IMR-90 (cell line): Measurements from ENCODE around the gene SRRM4. TPM values are rescaled to one million over a fixed set of nuclear protein-coding genes. Genes with fewer than 3 reads are reported as not detected.

Source experiments
- ATAC-seq: fragments of 200-7000 bp; cut with Tn5 transposase; 2 replicates; pipeline ENCODE4 v1.9.1; 2020; ENCODE audit warnings: low read depth, mild to moderate bottlenecking, moderate library complexity
- BruUV-seq: library from RNA; stranded (reverse); fragments of 400-500 nt; replicated peaks from 2 replicates; lab custom pipeline; 2021; lab: Mats Ljungman, UMichigan
- CTCF ChIA-PET: fragments of 300-600 bp; formaldehyde crosslinking; extraction: SDS; loops from one replicate; lab custom pipeline; 2021; ENCODE audit warnings: antibody characterized with exemption; lab: Yijun Ruan, JAX
- POLR2A ChIA-PET: fragments of 300-600 bp; sonication (Branson Sonifier 250); formaldehyde crosslinking; loops from one replicate; lab custom pipeline; 2022; ENCODE audit warnings: antibody characterized with exemption; ENCODE audit not compliant: unreplicated experiment; lab: Charles Lee
- DNase-seq: peaks from one replicate; pipeline ENCODE4 v3.0.0; 2013
- H2AFZ ChIP-seq: replicated peaks from 2 replicates; pipeline ENCODE3; 2013; ENCODE audit warnings: low read length, mild to moderate bottlenecking; ENCODE audit not compliant: poor library complexity
- H2AK5ac ChIP-seq: 2 replicates; pipeline ENCODE4 v1.6.1; 2013; ENCODE audit warnings: low read depth, low read length, inconsistent platforms
- H2AK9ac ChIP-seq: replicated peaks from 2 replicates; pipeline ENCODE3; 2013; ENCODE audit warnings: mild to moderate bottlenecking, low read depth, low read length, moderate library complexity; ENCODE audit not compliant: poor library complexity
- H2BK120ac ChIP-seq: 2 replicates; pipeline ENCODE4 v1.6.1; 2013; ENCODE audit warnings: low read depth, low read length, inconsistent platforms
- H2BK15ac ChIP-seq: 3 replicates; pipeline ENCODE4 v1.6.1; 2013; ENCODE audit warnings: low read depth, low read length, inconsistent platforms
- H2BK20ac ChIP-seq: 2 replicates; pipeline ENCODE4 v1.6.1; 2013; ENCODE audit warnings: low read depth, mild to moderate bottlenecking, inconsistent platforms, low read length, moderate library complexity
- H2BK5ac ChIP-seq: 2 replicates; pipeline ENCODE4 v1.6.1; 2013; ENCODE audit warnings: mild to moderate bottlenecking, low read depth, low read length, inconsistent platforms; ENCODE audit not compliant: poor library complexity, severe bottlenecking
- H3K14ac ChIP-seq: replicated peaks from 2 replicates; pipeline ENCODE4 v1.6.1; 2013; ENCODE audit warnings: low read depth, low read length, inconsistent platforms
- H3K18ac ChIP-seq: 2 replicates; pipeline ENCODE4 v1.6.1; 2013; ENCODE audit warnings: low read depth, low read length, control low read depth
- H3K23ac ChIP-seq: 2 replicates; pipeline ENCODE4 v1.6.1; 2013; ENCODE audit warnings: low read depth, low read length, inconsistent platforms
- H3K27ac ChIP-seq: 2 replicates; pipeline ENCODE4 v1.5.1; 2013; ENCODE audit warnings: mild to moderate bottlenecking, control low read depth, low read length; ENCODE audit not compliant: insufficient read depth
- H3K27me3 ChIP-seq: 2 replicates; pipeline ENCODE4 v1.6.1; 2013; ENCODE audit warnings: low read length; ENCODE audit not compliant: control insufficient read depth, insufficient read depth
- H3K36me3 ChIP-seq: 2 replicates; pipeline ENCODE4 v1.6.1; 2013; ENCODE audit warnings: low read length, mixed read lengths; ENCODE audit not compliant: control insufficient read depth, insufficient read depth
- H3K4ac ChIP-seq: 2 replicates; pipeline ENCODE4 v1.6.1; 2013; ENCODE audit warnings: low read depth, low read length, inconsistent platforms
- H3K4me1 ChIP-seq: 2 replicates; pipeline ENCODE4 v1.6.1; 2013; ENCODE audit warnings: low read length, mixed read lengths; ENCODE audit not compliant: control insufficient read depth, insufficient read depth
- H3K4me2 ChIP-seq: 2 replicates; pipeline ENCODE4 v1.6.1; 2013; ENCODE audit warnings: low read depth, mild to moderate bottlenecking, control low read depth, low read length, moderate library complexity
- H3K4me3 ChIP-seq: 2 replicates; pipeline ENCODE4 v1.5.1; 2013; ENCODE audit warnings: low read depth, mild to moderate bottlenecking, control low read depth, low read length, moderate library complexity; ENCODE audit not compliant: insufficient read depth
- H3K56ac ChIP-seq: 2 replicates; pipeline ENCODE4 v1.6.1; 2013; ENCODE audit warnings: low read length, inconsistent platforms; ENCODE audit not compliant: insufficient read depth; ENCODE audit errors: extremely low read depth
- H3K79me1 ChIP-seq, 2 experiments: 2 replicates each; pipeline ENCODE4 v1.6.1; 2013; ENCODE audit warnings: low read length in 2 of 2, inconsistent platforms in 1 of 2, low read depth in 1 of 2
- H3K9ac ChIP-seq: 2 replicates; pipeline ENCODE4 v1.6.1; 2013; ENCODE audit warnings: low read depth, low read length, control low read depth
- H3K9me1 ChIP-seq: 2 replicates; pipeline ENCODE4 v1.6.1; 2013; ENCODE audit warnings: low read length, inconsistent platforms; ENCODE audit not compliant: insufficient read depth
- H3K9me3 ChIP-seq: 2 replicates; pipeline ENCODE4 v1.6.1; 2013; ENCODE audit warnings: low read length; ENCODE audit not compliant: control insufficient read depth, insufficient read depth
- H4K20me1 ChIP-seq: 2 replicates; pipeline ENCODE4 v1.6.1; 2013; ENCODE audit warnings: low read length, inconsistent platforms; ENCODE audit not compliant: insufficient read depth
- H4K5ac ChIP-seq: 2 replicates; pipeline ENCODE4 v1.6.1; 2013; ENCODE audit warnings: mild to moderate bottlenecking, low read depth, low read length, control low read depth
- H4K8ac ChIP-seq, 2 experiments: 2 replicates each; pipeline ENCODE4 v1.6.1; 2013; ENCODE audit warnings: low read depth in 2 of 2, low read length in 2 of 2, control low read depth in 1 of 2, inconsistent platforms in 1 of 2
- H4K91ac ChIP-seq: 2 replicates; pipeline ENCODE4 v1.6.1; 2013; ENCODE audit warnings: low read depth, low read length, inconsistent platforms; ENCODE audit not compliant: insufficient read depth
- BHLHE40 ChIP-seq: fragments of 150-350 bp; IDR thresholded peaks from 2 replicates; pipeline ENCODE4 v1.6.1; 2016; ENCODE audit warnings: mild to moderate bottlenecking, low read depth, low read length
- CEBPB ChIP-seq: IDR thresholded peaks from 2 replicates; pipeline ENCODE4 v1.6.1; 2012; ENCODE audit warnings: low read depth, low read length, improper control_type of control experiment
- CHD1 ChIP-seq: IDR thresholded peaks from 2 replicates; pipeline ENCODE4 v1.6.1; 2012; ENCODE audit warnings: low read depth, low read length, improper control_type of control experiment
- FOS ChIP-seq: fragments of 150-350 bp; IDR thresholded peaks from 2 replicates; pipeline ENCODE4 v1.6.1; 2016; ENCODE audit warnings: low read depth, low read length
- MAFK ChIP-seq: IDR thresholded peaks from 2 replicates; pipeline ENCODE4 v1.6.1; 2012; ENCODE audit warnings: low read depth, low read length, improper control_type of control experiment
- MAZ ChIP-seq: IDR thresholded peaks from 2 replicates; pipeline ENCODE4 v1.6.1; 2012; ENCODE audit warnings: low read depth, mild to moderate bottlenecking, low read length, improper control_type of control experiment, moderate library complexity, borderline replicate concordance
- MXI1 ChIP-seq: IDR thresholded peaks from 2 replicates; pipeline ENCODE4 v1.6.1; 2012; ENCODE audit warnings: low read depth, mild to moderate bottlenecking, low read length, moderate library complexity, borderline replicate concordance
- NFE2L2 ChIP-seq: fragments of 150-350 bp; IDR thresholded peaks from 2 replicates; pipeline ENCODE4 v1.6.1; 2016; ENCODE audit warnings: low read depth, mild to moderate bottlenecking, low read length
- POLR2A ChIP-seq: IDR thresholded peaks from 2 replicates; pipeline ENCODE4 v1.6.1; 2012; ENCODE audit warnings: mild to moderate bottlenecking, low read depth, low read length
- RAD21 ChIP-seq: IDR thresholded peaks from 2 replicates; pipeline ENCODE4 v1.6.1; 2012; ENCODE audit warnings: low read length, improper control_type of control experiment
- RCOR1 ChIP-seq: IDR thresholded peaks from 2 replicates; pipeline ENCODE4 v1.6.1; 2012; ENCODE audit warnings: mild to moderate bottlenecking, low read length, improper control_type of control experiment; ENCODE audit not compliant: insufficient replicate concordance
- RFX5 ChIP-seq: IDR thresholded peaks from 2 replicates; pipeline ENCODE4 v1.8.0; 2012; ENCODE audit warnings: low read depth, mild to moderate bottlenecking, low read length, moderate library complexity
- SMC3 ChIP-seq: fragments of 150-350 bp; IDR thresholded peaks from 2 replicates; pipeline ENCODE4 v1.6.1; 2016; ENCODE audit warnings: low read depth, mild to moderate bottlenecking, antibody characterized with exemption, low read length, moderate library complexity
- WGBS, 2 experiments: methylation state at CpG; one replicate each; pipeline versions ENCODE4 v1.1.5 to v1.1.7; 2013; ENCODE audit warnings: missing lambda C conversion rate in 2 of 2; ENCODE audit not compliant: insufficient read length in 1 of 2; ENCODE audit errors: extremely low coverage in 2 of 2; 5-methylcytosine and 5-hydroxymethylcytosine counted together
- dilution Hi-C: fragments of 300-500 bp; cut with HindIII; formaldehyde crosslinking; loops from one replicate; pipeline ENCODE4 v1.14.3; 2018; ENCODE audit warnings: low sequenced_read_pairs; ENCODE audit not compliant: unreplicated experiment
- in situ Hi-C: fragments of 300-500 bp; cut with MboI; formaldehyde crosslinking; loops from 3 replicates; pipeline ENCODE4 v1.14.3; 2019; ENCODE audit warnings: low sequenced_read_pairs, inconsistent platforms, mixed read lengths
- intact Hi-C: fragments of 100-400 bp; cut with micrococcal nuclease; formaldehyde crosslinking; loops from 2 replicates; pipeline ENCODE4 v1.10.0; 2022
- polyA plus RNA-seq, 3 experiments: library from polyadenylated mRNA; depleted of rRNA; stranded (reverse); fragments of >200 nt; gene quantifications; 2 replicates each; pipeline ENCODE4 v1.2.3, GENCODE V29; 2012; ENCODE audit warnings: low replicate concordance in 1 of 3
- total RNA-seq: library from RNA; depleted of rRNA; stranded (reverse); fragments of >200 nt; gene quantifications from 2 replicates; pipeline ENCODE4 v1.2.3, GENCODE V29; 2012
- TF ChIP-seq, protein P1 (sequence below): fragments of 150-350 bp; IDR thresholded peaks from 2 replicates; pipeline ENCODE4 v1.6.1; 2017; ENCODE audit warnings: mild to moderate bottlenecking, antibody characterized with exemption, low read length, low read depth
- TF ChIP-seq, protein P2 (sequence below): fragments of 150-350 bp; IDR thresholded peaks from 2 replicates; pipeline ENCODE4 v1.6.1; 2016; ENCODE audit warnings: low read depth, mild to moderate bottlenecking, low read length, moderate library complexity, borderline replicate concordance
- TF ChIP-seq, protein P3 (sequence below): conservative IDR thresholded peaks from 2 replicates; pipeline ENCODE4 v1.5.1; 2012; ENCODE audit warnings: mild to moderate bottlenecking, low read depth, low read length, improper control_type of control experiment

The SRRM4 gene
- total and polyA plus RNA-seq, 2 of the 4 experiments (the other 2 are of a cell fraction) = not detected

DNA sequence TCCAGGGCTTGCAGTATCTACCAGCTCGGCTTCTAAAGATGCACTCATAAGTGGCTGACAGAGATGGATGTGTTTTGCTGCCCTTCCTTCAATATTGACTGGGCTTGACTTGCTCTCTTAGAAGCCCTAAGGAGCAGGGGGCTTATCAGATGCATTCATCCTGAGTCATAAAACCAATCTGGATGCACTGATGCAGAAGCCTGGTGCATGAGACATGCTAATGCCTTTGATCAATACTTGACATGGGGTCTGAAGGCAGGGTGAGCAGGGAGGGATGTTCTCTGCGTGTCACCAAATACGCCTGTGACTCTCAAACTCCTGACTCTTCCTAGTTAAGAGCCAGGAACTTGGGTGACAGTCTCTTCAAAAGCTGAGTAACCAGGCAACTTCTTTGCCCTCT is 119.6 kb downstream of the SRRM4 start:
- no peak overlapping the region for H2AK5ac ChIP-seq
- no peak overlapping the region for H2BK120ac ChIP-seq
- peaks cover 11% of the 10 kb centered on the region for H3K9me3 ChIP-seq
- intact Hi-C loops = no loop called here
- POLR2A ChIA-PET = no interaction called here
- H2AFZ ChIP-seq = no peak overlapping the region
- no peaks in the 10 kb centered on the region for H3K4me1 ChIP-seq
- H3K56ac ChIP-seq = no peak overlapping the region
- ATAC-seq (no peak), DNase-seq (no peak)
- dilution Hi-C loops = no loop called here
- H4K91ac ChIP-seq = no peak overlapping the region
- H3K4me2 ChIP-seq = no peak overlapping the region
- H3K4me3 ChIP-seq = no peak overlapping the region
- no peaks in the 10 kb centered on the region for H3K36me3 ChIP-seq
- no peak overlapping the region for H2AK9ac ChIP-seq
- H3K4ac ChIP-seq = no peak overlapping the region
- H4K20me1 ChIP-seq = no peaks in the 10 kb centered on the region
- BruUV-seq = no TSS peak
- no peak overlapping the region for H2BK15ac ChIP-seq
- no peak overlapping the region for H3K23ac ChIP-seq
- no peaks in the 10 kb centered on the region for H3K79me1 ChIP-seq
- no CpG with 5 or more reads among the region's 3 CpGs for WGBS, 2 experiments
- H4K5ac ChIP-seq = no peak overlapping the region
- no peak overlapping the region for H2BK20ac ChIP-seq
- no peaks in the 10 kb centered on the region for H3K9me1 ChIP-seq
- no peak overlapping the region for H2BK5ac ChIP-seq
- no peak overlapping the region for H3K27ac ChIP-seq
- H3K14ac ChIP-seq = no peak overlapping the region
- no peak overlapping the region for H3K9ac ChIP-seq
- H3K27me3 ChIP-seq = no peaks in the 10 kb centered on the region
- in situ Hi-C loops = no loop called here
- TF ChIP-seq, protein P1, sequence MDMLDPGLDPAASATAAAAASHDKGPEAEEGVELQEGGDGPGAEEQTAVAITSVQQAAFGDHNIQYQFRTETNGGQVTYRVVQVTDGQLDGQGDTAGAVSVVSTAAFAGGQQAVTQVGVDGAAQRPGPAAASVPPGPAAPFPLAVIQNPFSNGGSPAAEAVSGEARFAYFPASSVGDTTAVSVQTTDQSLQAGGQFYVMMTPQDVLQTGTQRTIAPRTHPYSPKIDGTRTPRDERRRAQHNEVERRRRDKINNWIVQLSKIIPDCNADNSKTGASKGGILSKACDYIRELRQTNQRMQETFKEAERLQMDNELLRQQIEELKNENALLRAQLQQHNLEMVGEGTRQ = no peak
- TF ChIP-seq CHD1 = no peak
- TF ChIP-seq SMC3 = no peak
- no peak for TF ChIP-seq RAD21
- TF ChIP-seq, protein P2, sequence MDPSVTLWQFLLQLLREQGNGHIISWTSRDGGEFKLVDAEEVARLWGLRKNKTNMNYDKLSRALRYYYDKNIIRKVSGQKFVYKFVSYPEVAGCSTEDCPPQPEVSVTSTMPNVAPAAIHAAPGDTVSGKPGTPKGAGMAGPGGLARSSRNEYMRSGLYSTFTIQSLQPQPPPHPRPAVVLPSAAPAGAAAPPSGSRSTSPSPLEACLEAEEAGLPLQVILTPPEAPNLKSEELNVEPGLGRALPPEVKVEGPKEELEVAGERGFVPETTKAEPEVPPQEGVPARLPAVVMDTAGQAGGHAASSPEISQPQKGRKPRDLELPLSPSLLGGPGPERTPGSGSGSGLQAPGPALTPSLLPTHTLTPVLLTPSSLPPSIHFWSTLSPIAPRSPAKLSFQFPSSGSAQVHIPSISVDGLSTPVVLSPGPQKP = no peak
- TF ChIP-seq MXI1 = no peak
- TF ChIP-seq RCOR1 = no peak
- TF ChIP-seq CEBPB = no peak
- TF ChIP-seq FOS = no peak
- TF ChIP-seq MAFK = no peak
- no peak for TF ChIP-seq MAZ
- TF ChIP-seq POLR2A = no peak
- TF ChIP-seq NFE2L2 = no peak
- TF ChIP-seq BHLHE40 = no peak
- TF ChIP-seq, protein P3, sequence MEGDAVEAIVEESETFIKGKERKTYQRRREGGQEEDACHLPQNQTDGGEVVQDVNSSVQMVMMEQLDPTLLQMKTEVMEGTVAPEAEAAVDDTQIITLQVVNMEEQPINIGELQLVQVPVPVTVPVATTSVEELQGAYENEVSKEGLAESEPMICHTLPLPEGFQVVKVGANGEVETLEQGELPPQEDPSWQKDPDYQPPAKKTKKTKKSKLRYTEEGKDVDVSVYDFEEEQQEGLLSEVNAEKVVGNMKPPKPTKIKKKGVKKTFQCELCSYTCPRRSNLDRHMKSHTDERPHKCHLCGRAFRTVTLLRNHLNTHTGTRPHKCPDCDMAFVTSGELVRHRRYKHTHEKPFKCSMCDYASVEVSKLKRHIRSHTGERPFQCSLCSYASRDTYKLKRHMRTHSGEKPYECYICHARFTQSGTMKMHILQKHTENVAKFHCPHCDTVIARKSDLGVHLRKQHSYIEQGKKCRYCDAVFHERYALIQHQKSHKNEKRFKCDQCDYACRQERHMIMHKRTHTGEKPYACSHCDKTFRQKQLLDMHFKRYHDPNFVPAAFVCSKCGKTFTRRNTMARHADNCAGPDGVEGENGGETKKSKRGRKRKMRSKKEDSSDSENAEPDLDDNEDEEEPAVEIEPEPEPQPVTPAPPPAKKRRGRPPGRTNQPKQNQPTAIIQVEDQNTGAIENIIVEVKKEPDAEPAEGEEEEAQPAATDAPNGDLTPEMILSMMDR = no peak
- no peak for TF ChIP-seq RFX5
- CTCF ChIA-PET = no interaction called here
- no peak overlapping the region for H4K8ac ChIP-seq
- H3K18ac ChIP-seq = no peak overlapping the region
